Cerebellar cortex (tissue), 1 donor: ENCODE data around the gene CRX.
A peak's percentile ranks its signal among the peaks of the same experiment; 100 is the strongest.
"Not testable (repeated sequence)": the region's sequence is repeated elsewhere in the genome, so short reads cannot be mapped to it uniquely, and the experiment has no call there.

Experiments used
- DNase-seq: peaks from one replicate; pipeline ENCODE4 v3.0.0-alpha.2; 2015; ENCODE audit warnings: low spot score

CRX gene

DNA sequence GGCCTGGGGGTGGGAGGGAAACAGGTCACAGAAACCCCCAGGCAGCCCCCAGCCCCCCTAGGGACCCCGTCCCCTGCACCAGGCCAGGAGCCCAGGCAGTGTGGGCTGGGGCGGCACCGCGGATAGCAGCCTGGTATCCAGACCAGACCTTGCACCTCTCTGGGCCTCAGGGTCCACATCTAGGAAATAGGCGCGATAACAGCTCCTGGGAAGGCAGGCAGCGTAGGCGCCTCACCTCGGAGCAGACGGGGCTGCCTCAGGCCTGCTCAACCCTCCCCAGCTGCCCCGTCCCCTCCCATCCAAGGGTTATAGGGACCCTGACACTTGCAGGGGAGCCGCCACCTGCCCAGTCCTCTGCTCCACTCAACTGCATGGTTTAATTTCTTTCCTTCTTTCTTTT is 18.1 kb upstream of the CRX start:
- DNase-seq: not testable (repeated sequence)

DNA sequence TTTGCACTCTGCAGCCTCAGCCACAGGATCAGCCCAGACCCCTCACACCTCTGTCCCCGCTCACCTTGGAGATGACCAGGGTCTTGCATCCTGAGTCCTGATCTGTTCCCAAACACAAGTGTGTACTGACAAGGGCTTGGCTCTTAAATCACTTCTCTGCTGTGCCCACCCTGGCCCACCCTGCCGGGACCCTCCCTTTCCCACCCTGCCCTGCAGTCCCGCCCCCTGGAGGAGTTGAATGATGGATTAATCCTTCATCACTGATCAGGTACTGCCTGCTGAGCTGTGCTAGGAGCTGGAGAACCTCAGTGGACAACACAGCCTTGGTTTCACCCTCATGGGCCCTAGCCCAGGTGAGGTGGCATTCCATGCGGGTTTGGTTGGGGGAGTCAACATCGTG is 17.3 kb upstream of the CRX start, which contains the start of gene TPRX1:
Gene TPRX1 (minus strand): TSS at position 101 of the 400 bp plus-strand sequence. CDS start 12 bp downstream, at position 89.
- DNase-seq: not testable (repeated sequence)

DNA sequence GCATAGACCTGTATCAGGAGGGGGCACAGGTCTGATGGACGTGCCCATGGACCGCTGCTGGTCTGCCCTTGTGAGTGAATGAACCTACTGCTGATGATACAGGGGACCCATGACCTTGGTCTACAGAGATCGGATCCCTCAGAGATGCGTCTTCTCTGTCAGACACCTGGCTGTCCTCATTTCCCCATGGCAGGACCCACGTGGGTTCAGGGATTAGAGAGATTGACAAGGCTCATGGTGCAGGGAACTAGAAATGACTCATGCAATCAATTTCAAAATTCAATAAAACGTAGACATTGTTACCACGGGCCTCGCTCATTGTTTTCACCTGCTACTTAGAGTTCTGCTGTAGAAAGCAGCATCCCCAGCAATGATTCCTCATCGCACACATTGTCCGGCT is 16.4 kb upstream of the CRX start:
- no peak for DNase-seq

DNA sequence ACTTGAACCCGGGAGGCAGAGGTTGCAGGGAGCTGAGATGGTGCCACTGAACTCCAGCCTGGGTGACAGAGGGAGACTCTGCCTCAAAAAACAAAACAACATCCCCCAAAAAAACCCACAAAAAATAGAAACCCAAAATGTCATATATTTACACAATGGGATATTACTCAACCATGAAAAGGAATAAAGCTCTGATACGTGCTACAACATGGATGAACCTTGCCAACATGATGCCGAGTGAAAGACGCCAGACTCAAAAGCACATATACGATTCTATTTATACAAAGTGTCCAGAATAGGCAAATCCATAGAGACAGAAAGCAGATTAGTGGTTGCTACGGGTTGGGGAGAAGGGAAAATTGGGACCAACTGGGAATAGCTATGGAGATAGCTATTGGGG is 15.3 kb upstream of the CRX start:
- DNase-seq: no peak

DNA sequence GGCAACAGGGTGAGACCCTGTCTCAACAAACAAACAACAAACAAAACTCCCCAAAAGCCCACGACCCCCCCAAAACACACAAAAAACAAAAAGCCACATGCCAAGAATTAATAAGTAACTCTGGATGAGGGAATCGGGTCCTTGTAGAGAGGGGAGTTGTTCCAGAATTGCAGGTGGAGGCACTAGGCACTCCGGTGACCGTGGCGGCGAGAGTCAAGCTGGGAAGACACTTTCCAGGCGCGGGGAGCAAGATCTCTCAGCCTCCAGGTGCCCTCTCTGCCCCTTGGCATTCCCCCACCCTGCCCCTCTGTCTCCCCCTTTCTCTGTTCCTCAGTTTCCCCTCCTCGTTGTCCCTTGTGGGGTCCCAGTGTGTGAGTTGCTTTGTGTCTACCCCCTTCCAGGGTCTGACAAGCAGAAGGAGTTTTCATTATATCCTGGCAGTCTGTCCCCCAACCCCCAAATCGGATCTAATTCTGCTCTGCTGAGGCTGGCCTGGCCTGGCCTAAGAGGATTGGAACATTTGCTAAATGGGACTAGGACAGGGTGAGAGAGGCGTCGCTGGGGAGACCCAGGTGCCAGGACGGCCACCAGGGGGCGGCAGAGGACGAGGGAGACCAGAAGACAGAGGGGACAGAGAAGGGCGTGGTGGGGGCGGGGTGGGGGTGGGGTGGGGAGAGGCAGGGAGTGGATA is 8.3 kb upstream of the CRX start:
- DNase-seq: peak; percentile 70

DNA sequence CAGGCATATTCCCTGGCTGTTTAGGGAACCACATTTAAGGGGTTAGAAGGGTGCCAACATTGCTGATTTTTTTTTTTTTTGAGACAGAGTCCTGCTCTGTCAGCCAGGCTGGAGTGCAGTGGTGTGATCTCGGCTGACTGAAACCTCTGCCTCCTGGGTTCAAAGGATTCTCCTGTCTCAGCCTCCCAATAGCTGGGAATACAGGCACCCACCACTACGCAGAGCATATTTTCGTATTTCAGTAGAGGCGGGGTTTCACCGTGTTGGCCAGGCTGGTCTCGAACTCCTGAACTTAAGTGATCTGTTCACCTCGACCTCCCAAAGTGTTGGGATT is 7.8 kb upstream of the CRX start:
- no peak for DNase-seq

DNA sequence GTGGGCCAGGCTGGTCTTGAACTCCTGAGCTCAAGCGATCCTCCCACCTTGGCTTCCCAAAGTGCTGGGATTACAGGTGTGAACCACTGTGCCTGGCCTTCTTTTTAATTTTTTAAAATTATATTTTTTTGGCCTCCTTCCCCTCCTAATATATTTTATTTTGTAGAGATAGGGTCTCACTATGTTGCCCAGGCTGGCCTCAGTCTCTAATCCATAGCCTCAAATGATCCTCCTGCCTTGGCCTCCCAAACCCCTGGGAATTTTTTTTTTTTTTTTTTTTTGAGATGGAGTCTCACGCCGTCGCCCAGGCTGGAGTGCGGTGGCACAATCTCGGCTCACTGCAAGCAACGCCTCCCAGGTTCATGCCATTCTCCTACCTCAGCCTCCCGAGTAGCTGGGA is 5.5 kb upstream of the CRX start:
- DNase-seq: not testable (repeated sequence)

DNA sequence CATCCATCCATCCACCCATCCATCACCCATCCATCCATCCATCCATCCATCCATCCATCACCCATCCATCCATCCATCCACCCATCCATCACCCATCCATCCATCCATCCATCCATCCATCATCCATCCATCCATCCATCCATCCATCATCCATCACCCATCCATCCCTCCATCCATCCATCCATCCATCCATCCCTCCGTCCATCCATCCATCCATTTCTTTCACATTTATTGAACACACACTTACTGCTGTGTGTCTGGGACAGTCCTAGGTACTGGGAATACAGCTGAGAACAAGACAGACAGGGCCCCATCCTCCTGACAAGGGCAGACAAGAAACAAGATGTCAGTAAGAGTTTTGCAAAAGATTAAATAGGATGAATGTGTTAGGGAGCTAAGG is 3.5 kb upstream of the CRX start:
- not testable (repeated sequence) for DNase-seq

DNA sequence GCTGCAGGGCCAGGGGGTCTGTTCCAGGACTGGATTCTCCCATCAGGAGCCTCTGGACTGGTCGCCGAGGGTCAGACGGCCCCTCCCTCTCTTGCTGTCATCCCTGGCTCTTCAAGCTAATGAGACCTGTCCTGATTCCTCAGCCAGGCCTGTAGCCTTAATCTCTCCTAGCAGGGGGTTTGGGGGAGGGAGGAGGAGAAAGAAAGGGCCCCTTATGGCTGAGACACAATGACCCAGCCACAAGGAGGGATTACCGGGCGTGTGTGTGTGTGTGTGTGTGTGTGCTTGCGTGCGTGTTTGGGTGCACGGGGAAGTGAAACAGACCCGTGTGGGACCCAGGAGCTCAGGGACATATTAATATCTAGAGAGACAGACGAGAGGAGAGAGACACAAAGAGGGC is 1.9 kb upstream of the CRX start:
- DNase-seq: no peak

DNA sequence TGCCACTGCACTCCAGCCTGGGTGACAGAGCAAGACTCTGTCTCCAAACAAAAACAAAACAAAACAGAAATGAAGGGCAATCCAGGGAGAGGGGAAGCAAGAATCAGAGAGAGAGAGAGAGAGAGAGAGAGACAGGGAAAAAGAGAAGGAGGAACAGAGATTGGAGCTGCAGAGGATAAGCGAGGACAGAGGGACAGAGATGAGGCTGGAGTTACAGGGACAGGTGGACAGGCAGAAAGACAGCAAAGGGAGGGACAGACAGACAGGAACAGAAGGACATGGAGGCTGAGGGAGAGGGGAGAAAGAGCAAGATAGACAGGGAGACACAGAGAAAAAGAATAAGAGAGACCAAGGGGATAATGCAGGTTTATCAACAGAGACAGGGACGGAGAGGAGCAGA is 1.3 kb upstream of the CRX start:
- no peak for DNase-seq

DNA sequence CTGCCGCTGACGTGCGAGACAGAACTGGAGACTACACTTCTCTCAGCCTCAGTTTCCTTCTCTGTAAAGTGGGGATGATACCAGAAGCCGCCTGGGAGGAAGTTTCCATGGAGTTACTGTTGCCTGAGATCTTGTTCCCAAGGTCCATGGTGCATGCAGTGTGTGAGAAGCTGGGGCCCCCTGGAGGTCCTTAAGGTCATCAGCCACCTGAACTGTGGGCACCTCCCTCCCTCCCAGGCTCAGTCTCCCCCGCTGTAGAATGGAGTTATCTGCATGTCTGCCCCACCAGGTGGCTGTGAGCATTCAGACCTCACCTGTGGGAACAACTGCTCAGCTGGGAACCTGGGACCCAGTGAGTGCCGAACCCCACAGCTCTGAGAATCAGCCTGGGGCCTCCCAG is 2.7 kb downstream of the CRX start:
- no peak for DNase-seq

DNA sequence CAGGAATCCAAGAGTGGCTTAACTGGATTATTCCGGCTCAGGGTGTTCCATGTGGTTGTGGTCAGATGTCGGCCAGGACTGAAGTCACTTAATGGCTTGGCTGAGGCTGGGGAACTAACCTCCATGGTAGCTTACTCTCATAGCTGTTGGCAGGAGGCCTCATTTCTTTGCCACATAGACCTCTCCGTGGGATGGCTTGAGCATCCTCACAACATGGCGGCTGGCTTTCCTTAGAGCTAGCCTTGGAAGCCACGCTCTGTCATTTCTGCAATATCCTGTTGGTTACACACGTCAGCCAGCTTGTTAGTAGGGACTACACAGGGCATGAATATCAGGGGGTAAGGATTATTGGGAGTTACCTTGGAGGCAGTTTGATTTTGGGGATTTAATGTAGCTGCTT is 5.1 kb downstream of the CRX start:
- no peak for DNase-seq

DNA sequence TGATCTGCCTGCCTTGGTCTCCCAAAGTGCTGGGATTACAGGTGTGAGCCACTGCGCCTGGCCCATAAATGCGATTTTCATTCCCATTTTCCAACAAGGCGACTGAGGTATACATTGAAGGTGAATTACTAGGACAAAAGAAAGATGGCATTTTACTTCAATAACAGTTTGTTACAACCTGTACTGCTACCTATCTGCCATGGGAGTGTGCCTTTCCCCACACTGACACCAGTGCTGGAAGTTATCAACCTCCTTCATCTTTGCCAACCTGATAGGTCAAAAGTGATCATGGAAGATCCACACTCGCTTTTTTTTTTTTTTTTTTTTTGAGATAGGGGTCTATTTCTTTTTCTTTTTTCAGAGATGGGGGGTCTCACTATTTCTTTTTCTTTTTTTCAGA is 11.0 kb downstream of the CRX start:
- DNase-seq: no peak

DNA sequence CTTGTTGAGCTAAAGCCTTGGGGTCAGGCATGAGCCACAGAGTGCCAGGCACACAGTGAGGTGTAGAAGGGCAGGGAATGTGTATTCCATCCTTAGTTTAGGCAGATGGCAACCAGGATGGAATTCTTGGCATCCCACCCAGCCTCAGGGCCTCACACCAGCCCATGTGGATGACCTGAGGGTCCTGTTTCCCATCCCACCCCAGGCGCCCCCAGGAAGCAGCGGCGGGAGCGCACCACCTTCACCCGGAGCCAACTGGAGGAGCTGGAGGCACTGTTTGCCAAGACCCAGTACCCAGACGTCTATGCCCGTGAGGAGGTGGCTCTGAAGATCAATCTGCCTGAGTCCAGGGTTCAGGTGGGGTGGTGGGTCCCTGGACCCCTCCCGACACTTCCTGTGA is 14.3 kb downstream of the CRX start:
- DNase-seq: no peak

DNA sequence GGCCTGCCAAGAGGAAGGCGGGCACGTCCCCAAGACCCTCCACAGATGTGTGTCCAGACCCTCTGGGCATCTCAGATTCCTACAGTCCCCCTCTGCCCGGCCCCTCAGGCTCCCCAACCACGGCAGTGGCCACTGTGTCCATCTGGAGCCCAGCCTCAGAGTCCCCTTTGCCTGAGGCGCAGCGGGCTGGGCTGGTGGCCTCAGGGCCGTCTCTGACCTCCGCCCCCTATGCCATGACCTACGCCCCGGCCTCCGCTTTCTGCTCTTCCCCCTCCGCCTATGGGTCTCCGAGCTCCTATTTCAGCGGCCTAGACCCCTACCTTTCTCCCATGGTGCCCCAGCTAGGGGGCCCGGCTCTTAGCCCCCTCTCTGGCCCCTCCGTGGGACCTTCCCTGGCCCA is 17.7 kb downstream of the CRX start:
- DNase-seq: no peak

DNA sequence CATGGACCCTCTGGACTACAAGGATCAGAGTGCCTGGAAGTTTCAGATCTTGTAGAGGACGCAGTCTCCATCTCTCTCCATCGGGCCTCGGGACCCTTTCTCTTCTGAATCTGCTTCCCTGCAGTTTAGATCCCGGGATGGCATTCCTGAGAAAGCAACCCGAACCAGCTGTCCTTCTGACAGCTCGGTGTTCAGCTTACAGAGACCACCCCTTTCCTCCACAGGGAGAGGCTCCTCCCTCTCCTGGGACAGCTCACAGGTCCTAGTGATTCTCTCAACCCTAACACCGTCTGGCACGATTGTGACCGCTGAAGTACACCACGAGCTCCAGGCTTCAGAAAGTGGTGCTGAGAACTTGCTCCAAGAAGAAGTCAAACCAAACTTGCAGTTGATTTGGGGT is 18.2 kb downstream of the CRX start:
- no peak for DNase-seq

DNA sequence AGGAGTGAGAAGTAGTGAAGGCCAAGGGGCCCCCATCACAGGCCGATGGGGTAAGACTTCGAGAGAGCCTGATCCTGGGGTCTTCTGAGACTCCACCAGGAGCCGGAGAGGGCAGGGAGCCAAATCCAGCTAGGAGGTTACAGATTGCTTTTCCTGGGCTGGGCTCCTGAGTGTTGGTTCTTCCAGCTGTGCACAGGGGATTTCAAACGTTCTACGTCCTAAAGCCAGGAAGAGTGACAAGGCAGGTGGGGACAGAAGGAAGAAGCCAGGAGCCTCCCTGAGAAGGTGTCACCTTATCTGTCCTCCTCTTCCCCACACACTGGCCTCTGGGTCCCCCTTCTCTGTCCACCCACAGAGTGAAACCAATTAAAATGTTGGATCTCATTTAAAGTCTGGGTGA is 21.2 kb downstream of the CRX start:
- DNase-seq: no peak

DNA sequence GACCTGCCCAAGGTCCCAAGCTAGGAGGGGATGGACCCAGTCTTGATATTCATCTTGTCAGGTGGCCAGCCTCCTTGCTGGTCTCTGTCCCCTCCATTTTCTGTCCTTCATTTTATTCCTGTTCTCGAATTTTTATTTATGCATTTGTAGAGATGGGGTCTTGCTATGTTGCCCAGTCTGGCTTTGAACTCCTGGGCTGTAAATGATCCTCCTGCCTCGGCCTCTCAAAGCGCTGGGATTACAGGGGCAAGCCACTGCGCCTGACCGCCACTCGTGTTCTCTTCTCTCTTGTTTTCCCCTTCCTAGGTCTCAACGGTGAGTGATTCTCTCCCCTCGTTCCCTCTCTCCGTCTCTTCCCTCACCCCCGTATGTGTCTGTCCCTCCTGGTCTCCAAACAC is 26.7 kb downstream of the CRX start:
- DNase-seq: no peak

DNA sequence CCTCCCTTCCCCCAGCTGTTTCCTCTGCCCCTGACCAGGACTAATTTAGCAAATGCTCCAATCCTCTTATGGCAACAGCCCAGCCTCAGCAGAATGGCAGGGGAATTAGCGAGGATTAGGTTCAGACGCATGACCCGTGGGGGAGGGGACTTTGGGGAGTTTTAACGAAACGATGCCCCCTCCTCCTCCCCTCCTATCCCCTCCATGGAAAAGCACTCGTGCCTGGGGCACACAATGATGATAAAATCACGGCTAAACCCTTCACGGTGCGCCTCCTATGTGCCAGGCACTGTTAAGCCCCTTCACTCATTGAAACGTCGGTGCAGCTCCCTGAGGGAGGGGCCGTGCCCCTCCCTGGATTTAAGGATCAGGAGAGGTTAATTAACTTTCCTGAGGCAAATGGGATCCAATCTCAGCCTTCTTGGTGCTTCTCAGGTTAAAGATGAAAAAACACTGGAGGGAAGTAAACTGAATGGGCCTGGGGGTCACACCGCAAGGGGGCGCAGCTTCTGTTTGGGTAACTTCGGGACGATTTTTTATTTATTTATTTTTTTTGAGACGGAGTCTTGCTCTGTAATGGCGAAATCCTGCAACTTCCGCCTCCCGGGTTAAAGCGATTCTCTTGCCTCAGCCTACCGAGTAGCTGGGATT is 27.2 kb downstream of the CRX start:
- peak; percentile 50 for DNase-seq

DNA sequence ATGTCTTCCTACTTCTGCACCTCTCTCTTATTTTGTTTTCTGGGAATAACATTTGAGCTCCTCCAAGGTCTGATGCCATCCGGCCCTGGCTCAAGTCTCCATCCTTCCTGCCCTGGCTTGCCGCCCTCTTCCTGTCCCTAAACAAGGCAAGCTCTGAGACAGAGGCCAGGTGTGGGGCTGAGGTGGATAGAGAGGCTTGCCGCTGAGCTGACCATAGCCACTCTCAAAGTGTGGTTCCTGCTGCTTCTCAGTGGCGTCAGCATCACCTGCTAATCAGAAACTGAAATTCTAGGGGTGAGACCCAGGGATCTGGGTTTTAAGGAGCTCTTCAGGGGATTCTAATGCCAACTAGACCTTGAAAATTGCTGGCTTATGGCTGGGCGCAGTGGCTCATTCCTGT is 31.3 kb downstream of the CRX start:
- no peak for DNase-seq

DNA sequence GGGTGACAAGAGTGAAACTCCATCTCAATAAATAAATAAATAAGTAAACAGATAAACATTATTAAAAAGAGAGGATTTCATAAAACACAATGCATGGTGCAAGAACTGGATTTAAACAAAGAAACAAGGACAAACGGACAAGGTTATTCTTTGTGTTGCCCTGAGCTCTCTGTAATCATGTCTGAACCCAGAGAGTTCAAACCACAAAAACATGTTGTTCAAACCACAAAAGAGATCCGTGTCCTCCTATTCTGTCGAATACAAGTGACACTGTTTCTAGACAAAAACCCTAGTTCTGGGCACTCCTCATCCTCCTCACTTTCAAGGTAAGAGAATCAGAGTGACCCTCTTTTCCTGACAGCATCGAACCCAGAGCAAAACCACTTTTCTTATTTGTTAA is 32.7 kb downstream of the CRX start:
- no peak for DNase-seq

DNA sequence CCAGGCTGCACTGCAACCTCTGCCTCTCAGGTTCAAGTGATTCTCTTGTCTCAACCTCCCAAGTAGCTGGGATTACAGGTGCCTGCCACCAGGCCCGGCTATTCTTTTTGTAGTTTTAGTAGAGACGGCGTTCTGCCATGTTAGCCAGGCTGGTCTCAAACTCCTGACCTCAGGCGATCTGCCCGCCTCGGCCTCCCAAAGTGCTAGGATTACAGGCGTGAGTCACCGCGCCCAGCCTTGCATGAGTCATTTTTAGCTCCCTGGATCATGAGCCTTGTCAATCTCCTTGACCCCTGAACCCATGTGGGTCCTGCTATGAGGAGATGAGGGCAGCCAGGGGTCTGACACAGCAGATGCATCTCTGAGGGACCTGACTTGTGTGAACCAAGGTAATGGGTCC is 36.5 kb downstream of the CRX start:
- not testable (repeated sequence) for DNase-seq

DNA sequence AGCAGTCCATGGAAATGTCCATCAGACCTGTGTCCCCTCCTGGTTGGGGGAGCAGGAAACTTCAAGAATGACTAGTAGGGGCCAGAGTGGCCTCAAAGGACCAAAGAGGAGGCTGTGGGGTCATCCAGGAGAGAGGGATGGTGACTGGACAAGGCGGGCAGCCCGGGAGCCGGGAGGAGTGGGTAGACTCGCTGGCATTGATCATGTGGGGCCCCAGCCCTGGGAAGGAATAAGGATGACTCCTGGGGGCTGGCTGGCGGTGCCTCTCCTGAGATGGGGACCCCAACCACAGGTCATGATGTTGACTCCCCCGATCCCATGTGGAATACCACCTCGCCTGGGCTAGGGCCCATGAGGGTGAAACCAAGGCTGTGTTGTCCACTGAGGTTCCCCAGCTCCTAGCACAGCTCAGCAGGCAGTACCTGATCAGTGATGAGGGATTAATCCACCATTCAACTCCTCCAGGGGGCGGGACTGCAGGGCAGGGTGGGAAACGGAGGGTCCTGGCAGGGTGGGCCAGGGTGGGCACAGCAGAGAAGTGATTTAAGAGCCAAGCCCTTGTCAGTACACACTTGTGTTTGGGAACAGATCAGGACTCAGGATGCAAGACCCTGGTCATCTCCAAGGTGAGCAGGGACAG is 37.0 kb downstream of the CRX start, which contains the start of gene TPRX2:
Gene TPRX2 (plus strand): TSS at position 590 of the 640 bp plus-strand sequence. CDS start 12 bp downstream, at position 602.
- DNase-seq: not testable (repeated sequence)
